Measurements from ENCODE around the gene CSGALNACT2. TPM values are rescaled to one million over a fixed set of nuclear protein-coding genes. Genes with fewer than 3 reads are reported as not detected.

The CSGALNACT2 gene
- total RNA-seq, 1 donor: 17.3 TPM

- no peak for DNase-seq (ENCODE audit: low read depth)
- H3K4me3 ChIP-seq (ENCODE audit: low read depth, low read length): no peak overlapping the region
- TF ChIP-seq CTCF (IDR thresholded peaks at IDR 0.05; ENCODE audit: insufficient read depth, low read depth, low read length): no peak
Observed at GRCh38 chr10:43199684-43200537, 61.7 kb downstream of the CSGALNACT2 start.

GRCh38 chr10:43200538-43201390, 62.5 kb downstream of the CSGALNACT2 start:
- TF ChIP-seq CTCF (IDR thresholded peaks at IDR 0.05; ENCODE audit: insufficient read depth, low read depth, low read length): no peak
- DNase-seq (ENCODE audit: low read depth): no peak
- no peak overlapping the region for H3K4me3 ChIP-seq (ENCODE audit: low read depth, low read length)

GRCh38 chr10:43201545-43202131, 63.4 kb downstream of the CSGALNACT2 start:
- no peak for DNase-seq (ENCODE audit: low read depth)
- no peak for TF ChIP-seq CTCF (IDR thresholded peaks at IDR 0.05; ENCODE audit: insufficient read depth, low read depth, low read length)
- H3K4me3 ChIP-seq (ENCODE audit: low read depth, low read length): no peak overlapping the region

GRCh38 chr10:43202224-43202656, 64.0 kb downstream of the CSGALNACT2 start:
- peak; percentile 63 for TF ChIP-seq CTCF (IDR thresholded peaks at IDR 0.05; ENCODE audit: insufficient read depth, low read depth, low read length)
- no peak for DNase-seq (ENCODE audit: low read depth)
- H3K4me3 ChIP-seq (ENCODE audit: low read depth, low read length): peak overlapping the region; percentile 57

- peak; percentile 12 for DNase-seq (ENCODE audit: low read depth)
- peak overlapping the region; percentile 57 for H3K4me3 ChIP-seq (ENCODE audit: low read depth, low read length)
- TF ChIP-seq CTCF (IDR thresholded peaks at IDR 0.05; ENCODE audit: insufficient read depth, low read depth, low read length): no peak
Observed at GRCh38 chr10:43202657-43203447, 64.6 kb downstream of the CSGALNACT2 start.

- TF ChIP-seq CTCF (IDR thresholded peaks at IDR 0.05; ENCODE audit: insufficient read depth, low read depth, low read length): no peak
- no peak for DNase-seq (ENCODE audit: low read depth)
- H3K4me3 ChIP-seq (ENCODE audit: low read depth, low read length): no peak overlapping the region
Observed at GRCh38 chr10:43203448-43204041, 65.3 kb downstream of the CSGALNACT2 start.

Measured in fibroblast of villous mesenchyme (primary cell).